ENCODE measurements around the gene ADAMTS6. TPM values are rescaled to one million over a fixed set of nuclear protein-coding genes. Genes with fewer than 3 reads are reported as not detected.

Gene ADAMTS6
- total RNA-seq, 1 experiment from 2014 or later = 2.8 TPM

- POLR2A ChIA-PET = no interaction called here
- ATAC-seq = no peak
Measured at GRCh38 chr5:65151614-65152013, 330.1 kb downstream of the ADAMTS6 start.

GRCh38 chr5:65150599-65151304 is 331.0 kb downstream of the ADAMTS6 start:
- Mint-ChIP-seq H3K4me1 (peaks cover 6% of the 10 kb centered on the region), H3K36me3 (peaks cover 4% of the 10 kb centered on the region; the same call in 1 of the 2 replicates), H3K27ac (no peak overlapping the region), H3K4me3 (no peak overlapping the region), H3K27me3 (ENCODE audit: low read depth) (peaks cover 14% of the 10 kb centered on the region), H3K9me3 (no peaks in the 10 kb centered on the region)
- CTCF ChIA-PET = no interaction called here
- TF ChIP-seq ZNF317 (CRISPR knock-in tag; IDR thresholded peaks at IDR 0.05; ENCODE audit: borderline replicate concordance, low read depth) = no peak
- no peak for DNase-seq (ENCODE audit: low spot score)
- ATAC-seq = no peak
- POLR2A ChIA-PET = interaction anchor here (0.7 kb wide), 1 partner anchor 330 kb away, joined by 3 read pairs; no protein-coding TSS in a partner anchor

More at GRCh38 chr5:65151614-65152013, 330.1 kb downstream of the ADAMTS6 start:
- DNase-seq (ENCODE audit: low spot score) = no peak
- Mint-ChIP-seq H3K4me1 (peaks cover 6% of the 10 kb centered on the region), H3K9me3 (no peaks in the 10 kb centered on the region), H3K27me3 (ENCODE audit: low read depth) (peaks cover 6% of the 10 kb centered on the region; the same call in 1 of the 2 replicates), H3K4me3 (no peak overlapping the region), H3K27ac (no peak overlapping the region), H3K36me3 (peaks cover under 1% of the 10 kb centered on the region; the same call in 1 of the 2 replicates)
- TF ChIP-seq ZNF263 (CRISPR knock-in tag; IDR thresholded peaks at IDR 0.05; ENCODE audit: low read depth) (no peak), TP53 (CRISPR knock-in tag; IDR thresholded peaks at IDR 0.05) (no peak), HMGXB4 (CRISPR knock-in tag; IDR thresholded peaks at IDR 0.05) (no peak), GABPB1 (CRISPR knock-in tag; IDR thresholded peaks at IDR 0.05) (0 out of 2 replicates have a peak, but pooled peaks have one; percentile 24), IRF1 (CRISPR knock-in tag; IDR thresholded peaks at IDR 0.05) (no peak), CREB1 (CRISPR knock-in tag; IDR thresholded peaks at IDR 0.05) (no peak)
- TF ChIP-seq, protein P1, sequence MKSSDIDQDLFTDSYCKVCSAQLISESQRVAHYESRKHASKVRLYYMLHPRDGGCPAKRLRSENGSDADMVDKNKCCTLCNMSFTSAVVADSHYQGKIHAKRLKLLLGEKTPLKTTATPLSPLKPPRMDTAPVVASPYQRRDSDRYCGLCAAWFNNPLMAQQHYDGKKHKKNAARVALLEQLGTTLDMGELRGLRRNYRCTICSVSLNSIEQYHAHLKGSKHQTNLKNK (CRISPR knock-in tag; IDR thresholded peaks at IDR 0.05) = no peak
- TF ChIP-seq, protein P2, sequence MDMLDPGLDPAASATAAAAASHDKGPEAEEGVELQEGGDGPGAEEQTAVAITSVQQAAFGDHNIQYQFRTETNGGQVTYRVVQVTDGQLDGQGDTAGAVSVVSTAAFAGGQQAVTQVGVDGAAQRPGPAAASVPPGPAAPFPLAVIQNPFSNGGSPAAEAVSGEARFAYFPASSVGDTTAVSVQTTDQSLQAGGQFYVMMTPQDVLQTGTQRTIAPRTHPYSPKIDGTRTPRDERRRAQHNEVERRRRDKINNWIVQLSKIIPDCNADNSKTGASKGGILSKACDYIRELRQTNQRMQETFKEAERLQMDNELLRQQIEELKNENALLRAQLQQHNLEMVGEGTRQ (CRISPR knock-in tag; IDR thresholded peaks at IDR 0.05) = no peak
- CTCF ChIA-PET = no interaction called here

DNA sequence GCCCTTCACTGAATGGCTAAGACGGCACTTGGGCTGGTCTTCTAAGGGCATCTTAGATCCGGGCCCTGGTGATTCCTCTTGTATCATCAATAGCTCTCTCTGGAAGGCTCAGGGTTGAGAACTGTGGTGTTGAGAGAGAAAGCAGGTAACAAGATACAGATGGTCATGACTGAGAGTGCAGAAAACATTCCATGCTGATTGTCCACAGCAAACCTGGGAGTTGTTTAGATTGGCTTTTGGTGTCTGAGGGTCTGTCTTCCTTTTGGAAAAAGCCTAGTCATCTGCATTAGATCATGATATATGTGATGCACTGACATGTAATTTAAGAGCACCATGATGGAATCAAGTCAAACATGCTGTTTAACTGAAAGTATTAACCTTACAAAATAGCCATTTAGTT is 331.9 kb downstream of the ADAMTS6 start:
- Mint-ChIP-seq H3K4me3 (no peak overlapping the region), H3K27me3 (ENCODE audit: low read depth) (peaks cover 24% of the 10 kb centered on the region), H3K27ac (no peak overlapping the region), H3K4me1 (peaks cover 8% of the 10 kb centered on the region), H3K9me3 (peaks cover under 1% of the 10 kb centered on the region), H3K36me3 (peaks cover 4% of the 10 kb centered on the region; the same call in 1 of the 2 replicates)
- ChIA-PET POLR2A (no interaction called here), CTCF (no interaction called here)
- DNase-seq (ENCODE audit: low spot score) (no peak), ATAC-seq (no peak)
- no peak for TF ChIP-seq NR1H2 (CRISPR knock-in tag; IDR thresholded peaks at IDR 0.05)

- Mint-ChIP-seq H3K27ac (no peak overlapping the region), H3K4me1 (peaks cover 45% of the 10 kb centered on the region), H3K27me3 (ENCODE audit: low read depth) (peaks cover 55% of the 10 kb centered on the region), H3K4me3 (no peak overlapping the region), H3K36me3 (peaks cover 7% of the 10 kb centered on the region), H3K9me3 (peaks cover 12% of the 10 kb centered on the region)
- POLR2A ChIA-PET = no interaction called here
- CTCF ChIA-PET = no interaction called here
- TF ChIP-seq SOX15 (CRISPR knock-in tag; IDR thresholded peaks at IDR 0.05) = no peak
- no peak for TF ChIP-seq NR3C1 (CRISPR knock-in tag; conservative IDR thresholded peaks at IDR 0.05; ENCODE audit: low read depth)
- TF ChIP-seq, protein P1 (CRISPR knock-in tag; IDR thresholded peaks at IDR 0.05) = no peak
- TF ChIP-seq, protein P3, sequence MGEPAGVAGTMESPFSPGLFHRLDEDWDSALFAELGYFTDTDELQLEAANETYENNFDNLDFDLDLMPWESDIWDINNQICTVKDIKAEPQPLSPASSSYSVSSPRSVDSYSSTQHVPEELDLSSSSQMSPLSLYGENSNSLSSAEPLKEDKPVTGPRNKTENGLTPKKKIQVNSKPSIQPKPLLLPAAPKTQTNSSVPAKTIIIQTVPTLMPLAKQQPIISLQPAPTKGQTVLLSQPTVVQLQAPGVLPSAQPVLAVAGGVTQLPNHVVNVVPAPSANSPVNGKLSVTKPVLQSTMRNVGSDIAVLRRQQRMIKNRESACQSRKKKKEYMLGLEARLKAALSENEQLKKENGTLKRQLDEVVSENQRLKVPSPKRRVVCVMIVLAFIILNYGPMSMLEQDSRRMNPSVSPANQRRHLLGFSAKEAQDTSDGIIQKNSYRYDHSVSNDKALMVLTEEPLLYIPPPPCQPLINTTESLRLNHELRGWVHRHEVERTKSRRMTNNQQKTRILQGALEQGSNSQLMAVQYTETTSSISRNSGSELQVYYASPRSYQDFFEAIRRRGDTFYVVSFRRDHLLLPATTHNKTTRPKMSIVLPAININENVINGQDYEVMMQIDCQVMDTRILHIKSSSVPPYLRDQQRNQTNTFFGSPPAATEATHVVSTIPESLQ (CRISPR knock-in tag; IDR thresholded peaks at IDR 0.05) = no peak
- TF ChIP-seq ARID4B (CRISPR knock-in tag; IDR thresholded peaks at IDR 0.05; ENCODE audit: borderline replicate concordance) = no peak
- no peak for TF ChIP-seq RORB (CRISPR knock-in tag; IDR thresholded peaks at IDR 0.05)
- ATAC-seq (no peak), DNase-seq (ENCODE audit: low spot score) (no peak)
Measured at GRCh38 chr5:65144136-65144871, 337.4 kb downstream of the ADAMTS6 start.
